Muscle of arm (tissue), 14 donors: ENCODE results near the gene TET2. TPM values are rescaled to one million over a fixed set of nuclear protein-coding genes. Genes with fewer than 3 reads are reported as not detected.

Experiments
- DNase-seq: peaks from one replicate; pipeline ENCODE4 v3.0.0-alpha.2; 2013
- long read RNA-seq, 11 donors: transcript quantifications; one replicate each; lab custom pipeline, GENCODE V29; 2026
- polyA plus RNA-seq, 12 donors: library from polyadenylated mRNA; unstranded; fragments of 120-200 nt; gene quantifications; one replicate each; pipeline ENCODE4 v1.2.1, GENCODE V29; 2013; ENCODE audit not compliant: insufficient read length in 12 of 12

Gene TET2
- polyA plus RNA-seq: 10 to 100 TPM in 11 of 12 donors, not detected in 1; 23.7 to 45.1 (median 34.8) TPM
- long read RNA-seq, donor 1, partial matches to known transcripts: 119 of 204 reads
- long read RNA-seq, donor 1, other reads (novel, unspliced or antisense): 85 of 204 reads
- long read RNA-seq, donor 2, partial matches to known transcripts: 6 of 6 reads
- long read RNA-seq, donor 2, other reads (novel, unspliced or antisense): 0 of 6 reads
- long read RNA-seq, donor 3, partial matches to known transcripts: 28 of 36 reads
- long read RNA-seq, donor 3, other reads (novel, unspliced or antisense): 8 of 36 reads
- long read RNA-seq, donor 4: 0 reads
- long read RNA-seq, donor 5, full-length matches to known transcripts: 1 of 24 reads
- long read RNA-seq, donor 5, partial matches to known transcripts: 23 of 24 reads
- long read RNA-seq, donor 5, other reads (novel, unspliced or antisense): 0 of 24 reads
- long read RNA-seq, donor 6, partial matches to known transcripts: 0 of 24 reads
- long read RNA-seq, donor 6, other reads (novel, unspliced or antisense): 24 of 24 reads
- long read RNA-seq, donor 7, partial matches to known transcripts: 0 of 1 reads
- long read RNA-seq, donor 7, other reads (novel, unspliced or antisense): 0 of 1 reads
- long read RNA-seq, donor 8, partial matches to known transcripts: 26 of 26 reads
- long read RNA-seq, donor 8, other reads (novel, unspliced or antisense): 0 of 26 reads
- long read RNA-seq, donor 9: 0 reads
- long read RNA-seq, donor 10, full-length matches to known transcripts: 1 of 22 reads
- long read RNA-seq, donor 10, partial matches to known transcripts: 21 of 22 reads
- long read RNA-seq, donor 10, other reads (novel, unspliced or antisense): 0 of 22 reads
- long read RNA-seq, donor 11: 0 reads

- peak; percentile 82 for DNase-seq
These were observed at the start of gene TET2 for GRCh38 chr4:105146276-105147015. TSS of gene TET2 (plus strand) at chr4:105146876. CDS start at chr4:105233943, 87,067 bp downstream.

DNA sequence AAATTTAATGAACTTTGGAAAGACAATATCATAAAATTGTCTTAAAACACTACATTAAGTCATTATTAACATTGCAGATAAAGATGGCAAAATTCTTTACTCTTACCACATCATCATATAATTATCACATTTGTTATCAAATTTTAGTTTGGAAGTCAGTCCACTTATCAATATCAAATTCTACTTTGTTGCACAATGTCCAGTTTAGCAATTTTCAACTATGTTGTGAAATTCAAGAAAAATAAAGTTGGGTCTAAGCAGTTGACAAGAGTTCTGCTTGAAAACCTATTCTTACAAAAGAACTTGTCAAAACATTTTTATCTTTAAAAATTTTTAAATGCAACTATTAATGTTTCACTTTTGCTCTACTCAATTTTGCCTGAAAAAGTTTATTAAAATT is 44.7 kb upstream of the TET2 start:
- DNase-seq: no peak

- no peak for DNase-seq
These were observed 40.2 kb upstream of the TET2 start for GRCh38 chr4:105106426-105106825.

DNA sequence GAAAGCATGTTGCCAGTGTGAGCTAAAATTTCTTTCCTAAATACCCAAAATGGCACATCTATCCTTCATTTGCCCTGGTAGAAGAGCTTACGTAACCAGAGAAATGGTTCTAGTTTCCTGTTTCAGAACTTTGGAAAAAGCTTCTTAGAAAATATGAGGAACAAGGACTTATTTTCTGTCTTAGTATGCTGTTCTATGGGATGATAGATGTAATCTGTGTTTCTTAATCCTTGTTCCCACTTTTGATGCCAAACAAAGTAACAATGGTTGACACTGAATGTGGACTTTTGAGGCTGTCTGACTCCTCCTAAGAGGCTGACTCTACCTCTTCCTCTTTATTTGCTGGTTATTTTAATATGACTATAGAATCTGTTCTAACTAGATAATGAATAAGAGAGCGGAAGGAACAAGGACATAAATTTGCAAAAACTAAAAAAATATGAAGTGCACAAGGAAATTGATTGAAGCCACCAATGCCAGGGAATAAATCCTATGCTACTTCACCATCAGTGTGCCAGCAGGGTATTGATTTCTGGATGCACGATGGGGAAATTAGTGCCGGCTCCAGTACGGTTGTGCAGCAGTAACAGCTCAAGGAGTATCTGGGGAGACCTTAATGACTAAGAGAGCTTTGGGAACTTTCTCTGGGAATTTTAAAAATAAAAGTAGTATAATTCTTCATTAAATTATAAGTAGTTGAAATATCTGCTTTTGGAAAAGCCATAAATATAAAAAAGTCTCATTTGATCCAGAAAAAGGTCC is 39.4 kb upstream of the TET2 start:
- no peak for DNase-seq

DNA sequence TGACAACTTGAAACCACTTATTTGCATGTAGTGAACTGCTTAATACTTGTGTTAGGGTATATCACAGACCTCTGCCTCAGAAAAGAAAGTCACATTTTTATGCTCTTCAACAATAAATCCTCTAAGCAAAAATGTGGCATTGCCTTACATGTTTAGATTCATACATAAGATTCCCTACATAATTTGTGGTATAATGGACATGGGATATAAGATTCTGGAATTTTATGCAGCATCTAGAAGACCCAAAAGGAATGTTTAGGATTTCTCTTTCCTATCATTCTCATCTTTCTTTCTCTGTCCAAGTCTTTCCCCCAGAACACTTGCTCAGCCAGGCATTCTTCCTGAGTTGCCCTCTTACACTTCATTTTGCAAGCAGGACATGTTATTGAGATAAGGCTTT is 37.7 kb upstream of the TET2 start:
- no peak for DNase-seq

GRCh38 chr4:105112274-105112673 is 34.4 kb upstream of the TET2 start:
- no peak for DNase-seq

- no peak for DNase-seq
These were observed 32.9 kb upstream of the TET2 start for GRCh38 chr4:105113800-105114199.

GRCh38 chr4:105116616-105117319 is 29.9 kb upstream of the TET2 start:
- no peak for DNase-seq

- no peak for DNase-seq
These were observed 27.3 kb upstream of the TET2 start for GRCh38 chr4:105119356-105119755.

- no peak for DNase-seq
These were observed 26.1 kb upstream of the TET2 start for GRCh38 chr4:105120626-105121025.

DNA sequence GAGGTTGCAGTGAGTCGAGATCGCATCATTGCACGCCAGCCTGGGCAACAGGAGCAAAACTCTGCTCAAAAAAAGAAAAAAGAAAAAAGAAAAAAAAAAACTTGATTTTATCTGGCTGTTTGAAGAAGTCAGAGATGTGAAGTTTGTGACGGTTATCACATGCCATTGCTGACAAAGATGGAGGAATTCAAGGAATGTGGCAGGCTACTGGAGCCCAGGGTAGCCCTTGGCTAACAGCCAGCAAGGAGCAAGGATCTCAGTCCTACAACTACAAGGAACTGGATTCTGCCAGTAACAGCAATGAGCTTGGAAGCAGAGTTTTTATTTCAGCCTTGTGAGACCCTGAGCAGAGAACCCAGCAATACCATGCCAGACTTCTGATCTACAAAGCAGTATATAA is 24.3 kb upstream of the TET2 start:
- no peak for DNase-seq

DNA sequence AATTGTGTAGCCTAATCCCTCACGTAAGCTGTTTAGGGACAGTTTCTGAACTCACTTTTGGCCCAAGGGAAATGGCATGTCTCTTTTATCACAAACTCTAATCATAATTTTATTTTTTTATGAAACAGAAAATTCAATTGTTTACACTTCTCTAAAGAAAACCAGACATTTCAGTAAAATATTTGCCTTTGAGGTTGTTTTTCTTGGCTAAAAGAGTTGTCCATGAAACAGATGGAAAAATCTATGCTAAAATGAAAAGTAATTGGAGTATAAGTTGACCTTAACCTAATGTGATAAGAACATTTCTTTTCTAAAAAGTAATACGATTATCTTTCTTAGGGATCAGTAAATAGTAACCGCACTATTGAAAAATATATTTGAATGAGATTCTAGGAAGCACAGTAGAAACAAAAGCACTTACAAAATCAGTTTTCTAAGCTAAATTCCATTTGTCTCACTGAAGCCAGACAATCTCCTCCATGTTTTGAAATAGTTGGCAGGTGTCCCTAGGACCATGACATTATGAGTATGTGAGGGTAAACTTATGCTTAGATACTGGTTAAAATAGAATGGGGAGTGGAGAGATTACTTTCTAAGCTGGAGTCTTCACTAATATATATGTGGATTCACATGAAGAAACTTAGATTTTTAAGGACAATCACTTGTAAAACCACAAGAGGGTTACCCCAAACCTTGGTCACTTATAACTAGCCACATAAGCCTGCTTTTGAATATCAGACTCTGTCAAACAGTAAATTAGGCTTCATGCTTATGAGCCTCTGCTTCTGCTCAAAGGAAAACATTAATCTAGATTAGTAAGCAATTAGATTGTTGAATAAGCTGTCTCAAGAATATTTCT is 20.1 kb upstream of the TET2 start:
- no peak for DNase-seq

DNA sequence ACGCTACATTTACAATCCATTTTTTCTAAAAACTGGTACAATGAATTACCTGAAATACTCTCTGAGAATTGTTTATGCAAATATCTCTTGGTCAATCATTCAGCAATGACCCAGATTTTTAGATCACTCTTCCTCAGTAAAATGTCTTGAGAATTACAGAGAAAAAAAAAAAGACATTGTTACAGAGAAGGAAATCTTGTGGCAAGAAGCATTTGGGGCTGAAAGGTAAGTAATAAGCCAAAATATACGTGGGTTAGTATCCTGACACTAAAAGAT is 19.6 kb upstream of the TET2 start:
- no peak for DNase-seq

- no peak for DNase-seq
These were observed 18.5 kb upstream of the TET2 start for GRCh38 chr4:105128208-105128607.

GRCh38 chr4:105129286-105130040 is 17.2 kb upstream of the TET2 start:
- no peak for DNase-seq

DNA sequence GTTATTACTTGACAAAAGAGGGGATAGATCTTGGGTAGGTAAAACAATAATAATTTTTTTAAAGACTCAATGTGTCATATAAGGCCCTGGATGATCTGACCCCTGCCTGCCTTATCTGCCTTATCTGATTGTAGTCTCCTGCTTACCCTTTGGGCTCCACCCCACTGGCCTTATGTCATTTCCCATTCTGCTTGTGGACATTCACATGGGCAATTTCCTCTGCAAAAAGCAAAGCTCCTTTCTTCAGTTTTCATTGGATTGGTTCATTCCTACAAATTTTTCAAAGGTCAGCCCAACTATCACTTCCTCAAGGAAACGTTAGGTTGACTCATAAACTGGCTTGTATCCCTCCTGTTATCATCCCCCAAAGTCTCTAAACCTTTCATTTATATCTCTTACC is 15.7 kb upstream of the TET2 start:
- DNase-seq: no peak

GRCh38 chr4:105133976-105134375 is 12.7 kb upstream of the TET2 start:
- no peak for DNase-seq

DNA sequence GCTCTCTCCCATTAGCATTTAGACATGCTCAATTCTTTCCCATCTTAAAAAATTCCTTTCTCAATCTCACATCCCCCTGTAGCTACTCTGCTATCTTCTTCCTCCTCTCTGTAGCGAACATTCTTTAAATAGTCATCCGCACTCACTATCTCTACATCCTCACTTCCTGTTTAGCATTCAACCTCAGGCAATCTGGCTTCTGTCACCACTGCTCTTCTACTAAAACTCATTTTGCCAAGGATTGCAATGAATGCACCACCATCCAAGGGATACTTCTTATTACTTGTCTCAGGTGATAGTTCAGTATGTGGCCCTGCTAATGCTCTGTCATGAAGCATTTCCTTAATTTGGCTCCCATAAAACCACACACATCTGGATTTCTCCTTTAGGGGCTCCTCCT is 10.9 kb upstream of the TET2 start:
- no peak for DNase-seq
